ENCODE measurements around the gene PIK3CG. TPM values are rescaled to one million over a fixed set of nuclear protein-coding genes. Genes with fewer than 3 reads are reported as not detected.

The PIK3CG gene
- total and polyA plus RNA-seq, 11 donors = 0.15 to 11.0 (median 1.6) TPM

DNA sequence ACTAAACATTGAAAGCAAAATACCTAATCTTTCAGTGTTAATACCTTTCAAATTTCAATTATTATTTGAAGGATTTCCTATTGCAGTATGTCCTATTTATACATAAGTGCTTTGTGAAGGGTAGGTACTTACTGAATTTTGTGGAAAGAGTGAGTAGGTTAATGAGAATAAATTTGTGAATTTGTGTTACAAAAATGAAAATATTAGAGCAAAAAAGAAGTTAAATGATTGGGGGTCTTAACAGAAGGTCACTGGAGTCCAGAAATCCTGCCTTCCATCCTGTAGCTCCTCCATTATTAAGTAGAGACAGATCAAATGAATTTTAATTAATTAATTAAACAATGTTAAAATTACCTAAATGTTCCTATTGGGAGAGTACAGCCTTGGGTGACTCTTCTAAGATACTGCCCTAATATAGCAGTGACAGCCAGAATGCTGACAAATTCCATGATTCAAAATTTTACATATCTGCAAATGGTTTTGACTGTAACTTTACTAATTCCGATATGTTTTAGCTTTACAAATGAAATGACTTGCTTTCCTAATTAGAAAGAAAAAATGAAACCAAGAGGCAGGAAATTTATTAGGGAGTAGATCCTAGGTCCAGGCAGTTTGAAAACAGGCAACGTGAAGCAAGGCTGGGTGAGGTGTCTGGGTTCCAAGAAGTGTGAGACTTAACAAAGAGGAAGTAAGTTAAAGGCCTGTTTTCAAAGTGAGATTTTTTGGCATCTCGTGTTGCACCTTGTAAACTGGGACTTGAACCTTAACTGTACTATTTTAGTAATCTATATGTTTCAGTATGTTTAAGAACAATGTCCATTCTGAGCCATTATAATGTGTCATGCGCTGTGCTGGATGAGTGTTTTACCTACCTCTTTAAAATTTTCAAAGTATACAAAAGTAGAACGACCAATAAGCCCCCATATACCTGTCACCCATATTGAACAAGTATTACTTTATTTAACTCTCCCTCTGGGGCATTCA lies 1.5 kb downstream of the PIK3CG start:
- DNase-seq = no peak
- Histone ChIP-seq H3K36me3 (peaks cover 0 to 28% (median 0%) of the 10 kb centered on the region in 9 donors), H3K4me3 (peak overlapping the region in 8 of 12 donors; percentile 43 to 64 (median 56)), H3K4me1 (peaks cover 0 to 78% (median 7%) of the 10 kb centered on the region in 12 donors), H3K27me3 (no peaks in the 10 kb centered on the region), H3K27ac (peak overlapping the region in 6 of 12 donors; percentile 20 to 90 (median 64)), H3K9me3 (no peaks in the 10 kb centered on the region)
- intact Hi-C loops (cut with DNase I) = no loop called here
- peak in 1 of 4 donors; percentile 48 for ATAC-seq
- TF ChIP-seq, protein P1, sequence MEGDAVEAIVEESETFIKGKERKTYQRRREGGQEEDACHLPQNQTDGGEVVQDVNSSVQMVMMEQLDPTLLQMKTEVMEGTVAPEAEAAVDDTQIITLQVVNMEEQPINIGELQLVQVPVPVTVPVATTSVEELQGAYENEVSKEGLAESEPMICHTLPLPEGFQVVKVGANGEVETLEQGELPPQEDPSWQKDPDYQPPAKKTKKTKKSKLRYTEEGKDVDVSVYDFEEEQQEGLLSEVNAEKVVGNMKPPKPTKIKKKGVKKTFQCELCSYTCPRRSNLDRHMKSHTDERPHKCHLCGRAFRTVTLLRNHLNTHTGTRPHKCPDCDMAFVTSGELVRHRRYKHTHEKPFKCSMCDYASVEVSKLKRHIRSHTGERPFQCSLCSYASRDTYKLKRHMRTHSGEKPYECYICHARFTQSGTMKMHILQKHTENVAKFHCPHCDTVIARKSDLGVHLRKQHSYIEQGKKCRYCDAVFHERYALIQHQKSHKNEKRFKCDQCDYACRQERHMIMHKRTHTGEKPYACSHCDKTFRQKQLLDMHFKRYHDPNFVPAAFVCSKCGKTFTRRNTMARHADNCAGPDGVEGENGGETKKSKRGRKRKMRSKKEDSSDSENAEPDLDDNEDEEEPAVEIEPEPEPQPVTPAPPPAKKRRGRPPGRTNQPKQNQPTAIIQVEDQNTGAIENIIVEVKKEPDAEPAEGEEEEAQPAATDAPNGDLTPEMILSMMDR (IDR thresholded peaks at IDR 0.05) = no peak
- no peak for TF ChIP-seq POLR2A (IDR thresholded peaks at IDR 0.05)
- 70 to 76% (median 71%) methylated on average over 5 of the region's 5 CpGs for WGBS, 4 donors

DNA sequence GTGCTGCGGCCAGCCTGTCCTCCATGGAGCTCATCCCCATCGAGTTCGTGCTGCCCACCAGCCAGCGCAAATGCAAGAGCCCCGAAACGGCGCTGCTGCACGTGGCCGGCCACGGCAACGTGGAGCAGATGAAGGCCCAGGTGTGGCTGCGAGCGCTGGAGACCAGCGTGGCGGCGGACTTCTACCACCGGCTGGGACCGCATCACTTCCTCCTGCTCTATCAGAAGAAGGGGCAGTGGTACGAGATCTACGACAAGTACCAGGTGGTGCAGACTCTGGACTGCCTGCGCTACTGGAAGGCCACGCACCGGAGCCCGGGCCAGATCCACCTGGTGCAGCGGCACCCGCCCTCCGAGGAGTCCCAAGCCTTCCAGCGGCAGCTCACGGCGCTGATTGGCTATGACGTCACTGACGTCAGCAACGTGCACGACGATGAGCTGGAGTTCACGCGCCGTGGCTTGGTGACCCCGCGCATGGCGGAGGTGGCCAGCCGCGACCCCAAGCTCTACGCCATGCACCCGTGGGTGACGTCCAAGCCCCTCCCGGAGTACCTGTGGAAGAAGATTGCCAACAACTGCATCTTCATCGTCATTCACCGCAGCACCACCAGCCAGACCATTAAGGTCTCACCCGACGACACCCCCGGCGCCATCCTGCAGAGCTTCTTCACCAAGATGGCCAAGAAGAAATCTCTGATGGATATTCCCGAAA lies 2.7 kb downstream of the PIK3CG start:
- Histone ChIP-seq H3K4me3 (no peak overlapping the region), H3K27me3 (no peaks in the 10 kb centered on the region), H3K27ac (no peak overlapping the region), H3K9me3 (no peaks in the 10 kb centered on the region), H3K36me3 (peaks cover 0 to 28% (median 0%) of the 10 kb centered on the region in 9 donors), H3K4me1 (peaks cover 0 to 84% (median 7%) of the 10 kb centered on the region in 12 donors)
- ATAC-seq (no peak), DNase-seq (no peak)
- intact Hi-C loops (cut with DNase I) = no loop called here
- no peak for TF ChIP-seq POLR2A (IDR thresholded peaks at IDR 0.05)
- TF ChIP-seq, protein P1 (IDR thresholded peaks at IDR 0.05) = no peak
- WGBS, 4 donors = 98 to 99% (median 98%) methylated on average over 24 to 54 of the region's 54 CpGs

DNA sequence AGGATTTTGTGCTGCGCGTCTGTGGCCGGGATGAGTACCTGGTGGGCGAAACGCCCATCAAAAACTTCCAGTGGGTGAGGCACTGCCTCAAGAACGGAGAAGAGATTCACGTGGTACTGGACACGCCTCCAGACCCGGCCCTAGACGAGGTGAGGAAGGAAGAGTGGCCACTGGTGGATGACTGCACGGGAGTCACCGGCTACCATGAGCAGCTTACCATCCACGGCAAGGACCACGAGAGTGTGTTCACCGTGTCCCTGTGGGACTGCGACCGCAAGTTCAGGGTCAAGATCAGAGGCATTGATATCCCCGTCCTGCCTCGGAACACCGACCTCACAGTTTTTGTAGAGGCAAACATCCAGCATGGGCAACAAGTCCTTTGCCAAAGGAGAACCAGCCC lies 3.3 kb downstream of the PIK3CG start:
- no peaks in the 10 kb centered on the region for H3K9me3 ChIP-seq
- H3K27ac ChIP-seq = no peak overlapping the region
- TF ChIP-seq, protein P1 (IDR thresholded peaks at IDR 0.05) = no peak
- TF ChIP-seq POLR2A (IDR thresholded peaks at IDR 0.05) = no peak
- peaks cover 0 to 30% (median 0%) of the 10 kb centered on the region in 9 donors for H3K36me3 ChIP-seq
- peaks cover 0 to 84% (median 6%) of the 10 kb centered on the region in 12 donors for H3K4me1 ChIP-seq
- no peak for DNase-seq
- H3K27me3 ChIP-seq = no peaks in the 10 kb centered on the region
- ATAC-seq = no peak
- intact Hi-C loops (cut with DNase I) = no loop called here
- no peak overlapping the region for H3K4me3 ChIP-seq
- WGBS, 4 donors = 94 to 99% (median 97%) methylated on average over 18 to 20 of the region's 20 CpGs

DNA sequence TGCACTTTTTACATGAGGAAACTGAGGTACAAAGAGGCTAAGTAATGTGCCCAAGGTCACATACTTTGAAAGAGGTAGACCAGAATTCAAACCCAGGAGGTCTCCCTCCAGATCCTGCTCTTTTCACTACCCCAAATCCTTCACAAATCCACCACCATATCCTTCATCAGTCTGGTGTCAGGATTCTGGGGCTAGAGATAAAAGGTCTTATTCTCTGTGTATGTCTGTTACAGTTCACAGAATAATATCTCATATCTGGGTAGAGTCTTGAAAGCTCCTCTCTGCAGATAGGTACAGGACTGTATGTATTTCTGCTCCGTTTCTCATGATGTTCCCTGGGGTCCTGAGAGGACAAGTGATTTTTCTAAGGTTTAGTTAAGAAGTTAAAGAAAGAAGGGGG lies 4.9 kb downstream of the PIK3CG start:
- TF ChIP-seq, protein P1 (IDR thresholded peaks at IDR 0.05) = no peak
- TF ChIP-seq POLR2A (IDR thresholded peaks at IDR 0.05) = no peak
- Histone ChIP-seq H3K27me3 (no peaks in the 10 kb centered on the region), H3K4me3 (peak overlapping the region in 1 of 12 donors; percentile 19), H3K36me3 (peaks cover 0 to 41% (median 0%) of the 10 kb centered on the region in 9 donors), H3K4me1 (peaks cover 0 to 80% (median 0%) of the 10 kb centered on the region in 12 donors), H3K27ac (peak overlapping the region in 1 of 12 donors; percentile 73), H3K9me3 (no peaks in the 10 kb centered on the region)
- ATAC-seq (no peak), DNase-seq (no peak)
- intact Hi-C loops (cut with DNase I) = no loop called here
- 72 to 84% (median 78%) methylated on average over 1 of the region's 1 CpG for WGBS, 4 donors
